WI38 (cell line): ENCODE results near the gene EQTN.

ENCODE experiments used
- H3K4me3 ChIP-seq: 2 replicates; pipeline ENCODE4 v1.5.1; 2011; ENCODE audit warnings: low read depth, mild to moderate bottlenecking, control low read depth, low read length
- TF ChIP-seq, protein P1 (sequence below): IDR thresholded peaks from 2 replicates; pipeline ENCODE4 v1.5.1; 2012; ENCODE audit warnings: low read depth, mild to moderate bottlenecking, control low read depth, low read length

Gene EQTN

DNA sequence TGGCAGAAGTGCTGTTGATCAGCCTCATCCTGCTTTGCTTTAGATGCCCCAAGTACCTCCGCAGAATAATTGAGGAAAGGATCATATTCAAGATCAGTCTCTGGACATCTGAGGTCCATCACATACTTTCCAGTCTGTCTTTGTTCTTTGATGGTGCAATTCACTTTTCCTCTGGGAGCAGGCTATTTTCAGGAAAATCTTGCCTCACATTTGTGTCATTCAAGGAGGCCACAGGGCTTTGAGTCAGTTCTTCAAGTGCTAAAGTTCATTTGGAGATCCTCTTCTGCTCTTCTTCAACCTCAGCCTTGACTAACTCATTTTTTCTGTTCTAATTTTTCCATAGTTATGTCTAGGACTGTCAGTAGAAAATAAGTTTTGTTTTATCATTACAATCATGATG is 18.6 kb downstream of the EQTN start:
- TF ChIP-seq, protein P1, sequence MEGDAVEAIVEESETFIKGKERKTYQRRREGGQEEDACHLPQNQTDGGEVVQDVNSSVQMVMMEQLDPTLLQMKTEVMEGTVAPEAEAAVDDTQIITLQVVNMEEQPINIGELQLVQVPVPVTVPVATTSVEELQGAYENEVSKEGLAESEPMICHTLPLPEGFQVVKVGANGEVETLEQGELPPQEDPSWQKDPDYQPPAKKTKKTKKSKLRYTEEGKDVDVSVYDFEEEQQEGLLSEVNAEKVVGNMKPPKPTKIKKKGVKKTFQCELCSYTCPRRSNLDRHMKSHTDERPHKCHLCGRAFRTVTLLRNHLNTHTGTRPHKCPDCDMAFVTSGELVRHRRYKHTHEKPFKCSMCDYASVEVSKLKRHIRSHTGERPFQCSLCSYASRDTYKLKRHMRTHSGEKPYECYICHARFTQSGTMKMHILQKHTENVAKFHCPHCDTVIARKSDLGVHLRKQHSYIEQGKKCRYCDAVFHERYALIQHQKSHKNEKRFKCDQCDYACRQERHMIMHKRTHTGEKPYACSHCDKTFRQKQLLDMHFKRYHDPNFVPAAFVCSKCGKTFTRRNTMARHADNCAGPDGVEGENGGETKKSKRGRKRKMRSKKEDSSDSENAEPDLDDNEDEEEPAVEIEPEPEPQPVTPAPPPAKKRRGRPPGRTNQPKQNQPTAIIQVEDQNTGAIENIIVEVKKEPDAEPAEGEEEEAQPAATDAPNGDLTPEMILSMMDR: no peak
- H3K4me3 ChIP-seq: no peak overlapping the region

DNA sequence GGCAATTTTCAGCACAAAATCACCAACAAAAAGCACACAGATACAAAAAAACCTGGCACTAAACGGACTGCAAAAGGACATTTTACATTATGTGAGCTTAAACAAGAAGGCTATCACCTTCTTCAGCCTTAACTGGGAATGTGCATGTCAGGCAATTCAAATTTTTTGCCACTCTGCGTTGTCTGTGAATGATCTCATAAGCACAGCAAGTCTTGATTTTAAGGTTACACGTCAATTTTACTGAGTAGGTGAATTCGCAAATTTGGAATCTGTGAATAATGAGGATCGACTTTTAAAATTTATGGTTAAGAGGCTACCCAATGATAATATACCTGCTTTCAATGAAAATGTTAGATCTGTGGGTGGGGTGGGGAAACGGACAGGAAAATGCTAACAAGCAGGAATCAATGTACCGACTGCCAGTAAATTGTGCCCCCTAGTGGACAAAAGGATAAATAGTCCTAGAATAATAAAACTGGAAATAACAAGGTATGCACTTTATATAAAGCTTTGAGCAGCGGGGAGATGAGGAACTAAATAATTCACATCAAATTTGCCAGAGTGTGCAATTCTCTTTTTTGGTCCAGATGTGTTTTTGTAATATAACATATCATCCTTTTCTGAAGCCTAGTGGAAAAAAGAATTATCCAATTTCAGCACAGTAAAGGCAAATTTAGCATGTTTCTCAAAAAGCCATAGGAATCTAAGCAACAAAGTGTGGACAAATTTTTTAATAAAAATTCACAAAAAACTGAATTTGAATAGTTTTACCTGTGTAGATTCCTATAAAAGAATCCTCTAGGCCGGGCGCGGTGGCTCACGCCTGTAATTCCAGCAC is 20.5 kb downstream of the EQTN start:
- H3K4me3 ChIP-seq: no peak overlapping the region
- TF ChIP-seq, protein P1: peak; percentile 46

DNA sequence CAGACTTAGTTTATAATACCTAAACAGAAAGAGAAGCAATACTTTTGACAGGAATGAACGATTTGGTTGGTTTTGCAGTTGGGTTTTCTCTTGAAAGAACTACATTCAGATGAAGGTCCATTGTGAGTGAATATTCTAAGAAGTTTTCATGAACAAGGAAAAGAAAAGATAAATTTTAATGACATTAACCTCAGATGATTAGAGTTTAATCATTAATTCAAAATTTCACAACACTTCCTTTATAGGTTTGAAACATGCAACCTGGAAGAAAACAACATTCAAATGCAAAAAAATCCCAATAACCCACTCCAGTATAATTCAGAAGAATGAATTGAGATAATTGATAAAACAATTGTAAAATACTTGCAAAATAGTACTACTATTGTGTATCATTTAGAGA is 23.8 kb downstream of the EQTN start:
- TF ChIP-seq, protein P1: no peak
- H3K4me3 ChIP-seq: no peak overlapping the region

DNA sequence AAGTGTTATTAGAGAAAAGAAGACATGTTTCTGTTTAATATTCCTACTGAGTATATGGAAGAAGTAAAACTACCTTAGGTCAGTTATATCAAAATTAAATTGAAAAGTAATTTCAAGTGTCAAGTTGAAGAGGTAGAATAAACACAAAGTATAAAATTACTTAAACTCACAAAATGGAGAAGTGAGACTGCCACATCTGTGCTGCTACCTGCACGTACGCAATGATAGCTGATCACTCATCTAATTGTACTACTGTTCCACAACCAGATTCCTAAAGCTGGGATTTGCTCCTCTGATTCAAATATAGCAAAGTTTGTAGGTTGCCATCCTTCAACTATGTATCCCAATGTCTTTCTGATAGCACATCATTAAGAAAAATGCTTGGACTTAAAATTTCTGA is 24.8 kb downstream of the EQTN start:
- TF ChIP-seq, protein P1: no peak
- no peak overlapping the region for H3K4me3 ChIP-seq

DNA sequence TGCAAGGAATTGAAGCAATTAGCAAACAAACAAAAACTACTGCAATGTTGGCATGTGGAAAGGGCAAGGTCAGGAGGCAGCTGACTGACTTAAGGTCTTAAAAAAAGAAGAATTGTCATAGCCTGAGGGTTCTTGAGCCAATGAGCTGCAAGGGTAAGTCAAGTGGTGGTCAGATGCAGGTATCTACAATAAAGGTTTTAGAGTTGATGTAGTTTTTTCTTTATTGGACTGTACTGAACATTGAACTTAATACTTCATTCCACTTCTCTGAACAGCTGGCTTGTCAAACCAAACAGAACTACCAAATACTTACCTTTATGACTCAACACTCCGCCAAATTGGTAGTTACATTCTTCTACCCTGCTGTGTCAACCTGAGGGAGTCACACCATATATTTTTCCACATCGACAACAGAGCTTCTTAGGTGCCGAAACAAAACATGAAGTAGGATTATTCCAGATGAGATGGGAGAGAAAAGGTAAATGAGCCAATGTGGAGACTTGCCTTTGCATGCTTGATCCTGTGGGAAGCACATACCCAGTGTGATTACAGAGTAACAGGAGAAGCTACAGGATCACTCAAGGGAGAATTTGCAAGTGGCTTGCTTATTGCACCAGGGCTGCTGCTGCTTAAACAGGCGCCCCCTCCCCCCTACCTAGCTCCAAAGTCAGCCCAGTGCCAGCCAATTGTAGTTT is 35.3 kb downstream of the EQTN start:
- TF ChIP-seq, protein P1: no peak
- no peak overlapping the region for H3K4me3 ChIP-seq

DNA sequence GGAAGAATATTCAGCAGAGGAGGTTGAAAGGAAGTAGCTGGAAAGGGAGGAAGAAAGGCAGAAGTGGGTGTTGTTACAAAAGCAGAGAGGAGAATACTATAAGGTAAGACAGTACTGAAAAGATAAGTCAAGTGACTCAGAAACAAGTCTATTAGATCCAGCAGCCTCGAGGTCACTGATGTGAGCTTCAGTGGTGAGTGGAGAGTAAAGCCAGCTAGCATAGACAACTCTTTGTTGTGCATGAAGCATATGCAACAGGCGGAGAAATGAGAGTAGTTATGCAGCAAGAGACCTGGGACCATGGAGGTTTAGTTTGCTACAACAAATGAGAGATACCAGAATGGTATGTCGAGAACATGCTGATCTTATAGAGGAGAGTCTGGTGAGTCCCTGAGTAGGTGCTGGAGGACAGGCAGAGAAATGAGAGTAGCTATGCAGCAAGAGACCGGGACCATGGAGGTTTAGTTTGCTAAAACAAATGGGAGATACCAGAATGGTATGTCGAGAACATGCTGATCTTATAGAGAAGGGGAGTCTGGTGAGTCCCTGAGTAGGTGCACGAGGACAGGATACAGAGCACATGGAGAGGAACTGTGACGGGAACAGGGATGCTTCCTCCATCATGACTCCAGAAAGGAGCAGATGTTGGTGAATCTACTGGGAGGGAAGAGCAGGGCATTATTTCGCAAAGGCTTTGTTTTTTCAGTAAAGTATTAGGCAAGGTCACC is 36.0 kb downstream of the EQTN start:
- TF ChIP-seq, protein P1: no peak
- no peak overlapping the region for H3K4me3 ChIP-seq
